A549 (cell line): ENCODE results near the gene GLT1D1.

ENCODE experiments used
- BHLHE40 ChIP-seq: IDR thresholded peaks from 2 replicates; pipeline ENCODE4 v1.6.1; 2012; ENCODE audit warnings: low read depth, low read length, inconsistent platforms
- ESRRA ChIP-seq: fragments of 150-350 bp; IDR thresholded peaks from 2 replicates; pipeline ENCODE4 v1.6.1; 2014; ENCODE audit warnings: mild to moderate bottlenecking, low read length, borderline replicate concordance
- MAFK ChIP-seq: fragments of 450-650 bp; IDR thresholded peaks from 2 replicates; pipeline ENCODE4 v1.6.1; 2014; ENCODE audit not compliant: partially characterized antibody
- NFE2L2 ChIP-seq: fragments of 150-350 bp; conservative IDR thresholded peaks from 2 replicates; pipeline ENCODE4 v1.6.1; 2014; ENCODE audit warnings: low read length
- POLR2A ChIP-seq: IDR thresholded peaks from 2 replicates; pipeline ENCODE4 v1.6.1; 2012; ENCODE audit warnings: mild to moderate bottlenecking, low read length
- REST ChIP-seq: fragments of 200-600 bp; sonication (generic); IDR thresholded peaks from 2 replicates; pipeline ENCODE4 v1.6.1; 2016; ENCODE audit warnings: antibody characterized with exemption, mild to moderate bottlenecking, moderate library complexity
- RNF2 ChIP-seq: fragments of 200-600 bp; sonication (generic); IDR thresholded peaks from 2 replicates; pipeline ENCODE4 v1.6.1; 2016; ENCODE audit warnings: low read depth, mild to moderate bottlenecking, antibody characterized with exemption, moderate library complexity, borderline replicate concordance
- ZFP36 ChIP-seq: fragments of 450-650 bp; IDR thresholded peaks from 2 replicates; pipeline ENCODE4 v1.6.1; 2014; ENCODE audit warnings: borderline replicate concordance; ENCODE audit not compliant: partially characterized antibody
- TF ChIP-seq, protein P1 (sequence below): fragments of >200 bp; sonication (Bioruptor Twin); formaldehyde crosslinking; IDR thresholded peaks from 3 replicates; pipeline ENCODE4 v1.5.1; 2016

GRCh38 chr12:128966203-128966810 lies 113.0 kb downstream of the GLT1D1 start:
- TF ChIP-seq, protein P1, sequence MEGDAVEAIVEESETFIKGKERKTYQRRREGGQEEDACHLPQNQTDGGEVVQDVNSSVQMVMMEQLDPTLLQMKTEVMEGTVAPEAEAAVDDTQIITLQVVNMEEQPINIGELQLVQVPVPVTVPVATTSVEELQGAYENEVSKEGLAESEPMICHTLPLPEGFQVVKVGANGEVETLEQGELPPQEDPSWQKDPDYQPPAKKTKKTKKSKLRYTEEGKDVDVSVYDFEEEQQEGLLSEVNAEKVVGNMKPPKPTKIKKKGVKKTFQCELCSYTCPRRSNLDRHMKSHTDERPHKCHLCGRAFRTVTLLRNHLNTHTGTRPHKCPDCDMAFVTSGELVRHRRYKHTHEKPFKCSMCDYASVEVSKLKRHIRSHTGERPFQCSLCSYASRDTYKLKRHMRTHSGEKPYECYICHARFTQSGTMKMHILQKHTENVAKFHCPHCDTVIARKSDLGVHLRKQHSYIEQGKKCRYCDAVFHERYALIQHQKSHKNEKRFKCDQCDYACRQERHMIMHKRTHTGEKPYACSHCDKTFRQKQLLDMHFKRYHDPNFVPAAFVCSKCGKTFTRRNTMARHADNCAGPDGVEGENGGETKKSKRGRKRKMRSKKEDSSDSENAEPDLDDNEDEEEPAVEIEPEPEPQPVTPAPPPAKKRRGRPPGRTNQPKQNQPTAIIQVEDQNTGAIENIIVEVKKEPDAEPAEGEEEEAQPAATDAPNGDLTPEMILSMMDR = no peak
- TF ChIP-seq MAFK = no peak
- TF ChIP-seq RNF2 = no peak
- no peak for TF ChIP-seq REST
- no peak for TF ChIP-seq ZFP36
- no peak for TF ChIP-seq POLR2A
- TF ChIP-seq BHLHE40 = no peak
- no peak for TF ChIP-seq NFE2L2
- no peak for TF ChIP-seq ESRRA
